Glomerular visceral epithelial cell (primary cell): ENCODE results near the gene ESYT1.

Experiments
- DNase-seq: peaks from one replicate; pipeline ENCODE4 v3.0.0-alpha.2; 2016; ENCODE audit errors: extremely low spot score

ESYT1 gene

DNA sequence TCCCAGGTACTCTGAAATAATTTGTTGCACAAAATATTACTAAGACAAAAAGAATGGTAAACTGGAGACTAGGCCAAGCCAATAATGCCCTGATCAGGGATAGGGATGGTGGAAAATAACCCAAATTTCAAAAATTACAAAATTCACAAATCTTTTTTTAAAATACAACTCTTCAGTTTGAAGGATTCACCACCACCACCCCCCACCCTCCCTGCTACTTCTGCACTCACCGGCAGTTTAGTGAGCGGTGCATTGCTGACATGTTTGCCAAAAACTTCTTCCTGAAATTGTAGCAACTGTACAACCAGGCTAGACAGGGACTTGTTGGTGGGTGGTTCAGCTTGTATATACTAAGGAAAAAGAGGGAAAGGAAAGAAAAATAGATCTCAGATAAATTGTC lies 58.9 kb downstream of the ESYT1 start:
- DNase-seq: no peak

DNA sequence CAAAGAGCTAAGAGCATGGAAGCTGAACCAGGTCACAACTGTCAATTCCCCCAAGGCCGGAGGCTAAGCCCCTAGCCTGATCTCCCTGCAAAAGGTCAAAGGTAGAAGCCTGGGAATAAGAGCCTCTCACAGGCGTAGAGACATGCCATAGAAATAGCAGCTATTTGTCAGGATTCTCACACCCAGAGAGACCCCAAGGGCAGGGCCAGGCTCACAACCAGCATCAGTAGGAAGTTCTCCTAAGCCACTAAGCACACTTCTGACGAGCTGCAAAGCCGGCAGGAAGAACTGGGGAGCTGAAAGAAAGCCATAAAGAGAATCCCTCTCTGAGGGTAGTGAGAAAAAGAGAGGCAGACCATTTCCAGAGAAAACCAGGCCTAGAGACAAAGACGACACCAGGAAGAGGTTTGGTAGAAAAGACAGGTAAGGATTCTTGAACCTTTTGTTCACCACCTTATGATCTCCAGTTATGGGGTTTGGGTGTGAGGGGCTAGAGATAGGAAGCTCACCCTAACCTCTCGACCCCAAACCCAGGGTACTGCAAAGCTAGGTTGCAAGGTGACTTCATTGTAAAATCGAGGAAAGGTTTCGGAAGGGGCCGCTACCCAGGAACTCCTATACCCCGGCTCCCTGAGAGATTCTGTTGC lies 60.2 kb downstream of the ESYT1 start:
- DNase-seq: peak; percentile 7

DNA sequence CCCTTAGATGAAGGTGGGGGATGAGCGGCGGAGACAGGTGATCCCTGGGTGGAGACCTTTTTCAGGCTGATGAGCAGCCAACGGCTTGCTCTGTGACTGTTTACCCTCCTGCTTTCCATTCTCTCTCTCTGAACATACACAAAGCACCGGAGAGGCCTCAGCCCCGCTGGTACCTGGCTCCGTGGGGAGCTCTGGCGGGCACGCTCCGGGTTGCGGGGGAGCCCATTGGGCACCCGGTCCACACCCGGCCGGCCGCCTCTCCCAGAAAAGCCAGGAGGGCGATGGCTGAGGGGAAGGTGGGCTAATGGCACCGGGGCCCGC lies 60.7 kb downstream of the ESYT1 start:
- peak; percentile 2 for DNase-seq

DNA sequence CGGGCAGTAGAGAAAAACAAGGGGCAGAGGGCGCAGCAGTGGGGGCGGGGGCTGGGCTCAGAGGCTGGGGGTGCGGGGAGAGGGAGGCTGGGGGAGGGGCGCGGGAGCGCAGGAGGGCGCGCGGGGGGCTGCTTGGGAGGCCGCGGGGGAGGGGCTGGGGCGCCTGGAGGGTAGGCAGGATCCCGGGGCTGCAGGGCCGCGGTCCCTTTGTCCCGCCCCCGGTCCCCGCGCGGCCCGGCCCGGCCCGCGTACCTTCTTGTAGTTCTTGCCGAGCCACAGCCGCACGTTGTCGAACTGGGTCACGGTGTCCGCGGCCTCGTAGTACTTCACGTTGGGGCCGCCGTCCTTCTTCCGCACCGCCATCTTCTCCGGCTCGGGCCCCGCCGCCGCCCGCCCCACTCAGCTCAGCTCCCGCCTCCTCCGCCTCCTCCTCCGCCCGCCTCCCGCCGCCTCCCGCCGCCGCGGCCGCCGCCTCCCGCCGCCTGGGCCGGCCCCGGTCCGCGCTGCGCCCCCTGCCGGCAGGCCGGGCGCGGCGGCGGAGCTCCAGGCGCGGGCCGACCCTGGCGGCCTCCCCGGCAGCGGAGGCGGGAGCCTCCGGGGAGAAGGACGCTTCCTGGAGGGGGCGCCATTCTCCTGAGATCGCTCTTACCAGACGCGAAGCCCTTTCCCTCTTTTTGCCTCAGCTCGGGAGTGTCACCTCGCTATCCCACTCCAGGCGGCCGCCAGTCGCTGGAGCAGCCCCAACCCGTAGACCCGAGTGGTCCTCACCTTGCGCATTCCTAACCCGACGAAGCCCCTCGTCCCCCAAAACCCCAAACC lies 61.2 kb downstream of the ESYT1 start, which contains the start of gene SMARCC2:
Gene SMARCC2, minus strand, starts transcription at position 385 of the 819 bp plus-strand sequence. Its CDS starts 22 bp downstream, at position 363.
- DNase-seq: peak; percentile 91

DNA sequence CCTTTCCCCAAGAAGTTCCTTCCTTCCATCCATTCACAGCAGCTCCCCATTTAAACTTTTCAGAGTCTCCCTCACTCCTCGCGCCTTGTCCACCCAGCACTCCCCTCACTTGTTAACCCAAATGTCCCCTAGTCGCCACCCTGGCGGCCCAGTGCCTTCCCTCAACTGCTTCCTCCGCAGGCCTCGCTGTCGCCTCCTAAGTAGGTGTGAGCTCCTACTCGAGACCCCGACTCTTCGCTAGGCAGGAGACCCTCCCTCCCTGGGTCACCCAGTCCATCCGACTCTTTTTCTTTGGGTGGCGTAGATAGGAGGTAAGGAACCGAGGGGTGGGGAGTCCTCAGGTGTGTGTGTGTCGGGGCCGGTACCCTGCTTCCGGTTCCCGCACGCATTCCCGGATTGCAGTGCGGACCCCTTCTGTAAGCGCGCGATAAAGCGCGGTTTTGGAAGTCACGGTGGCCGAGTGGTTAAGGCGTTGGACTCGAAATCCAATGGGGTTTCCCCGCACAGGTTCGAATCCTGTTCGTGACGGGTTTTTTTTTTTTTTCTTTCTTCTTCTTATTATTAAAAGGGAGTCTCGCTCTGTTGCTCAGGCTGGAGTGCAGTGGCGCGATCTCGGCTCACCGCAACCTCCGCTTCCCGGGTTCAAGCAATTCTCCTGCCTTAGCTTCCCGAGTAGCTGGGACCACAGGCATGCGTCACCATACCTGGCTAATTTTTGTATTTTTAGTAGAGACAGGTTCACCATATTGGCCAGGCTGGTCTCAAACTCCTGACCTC lies 62.0 kb downstream of the ESYT1 start:
- peak; percentile 89 for DNase-seq

DNA sequence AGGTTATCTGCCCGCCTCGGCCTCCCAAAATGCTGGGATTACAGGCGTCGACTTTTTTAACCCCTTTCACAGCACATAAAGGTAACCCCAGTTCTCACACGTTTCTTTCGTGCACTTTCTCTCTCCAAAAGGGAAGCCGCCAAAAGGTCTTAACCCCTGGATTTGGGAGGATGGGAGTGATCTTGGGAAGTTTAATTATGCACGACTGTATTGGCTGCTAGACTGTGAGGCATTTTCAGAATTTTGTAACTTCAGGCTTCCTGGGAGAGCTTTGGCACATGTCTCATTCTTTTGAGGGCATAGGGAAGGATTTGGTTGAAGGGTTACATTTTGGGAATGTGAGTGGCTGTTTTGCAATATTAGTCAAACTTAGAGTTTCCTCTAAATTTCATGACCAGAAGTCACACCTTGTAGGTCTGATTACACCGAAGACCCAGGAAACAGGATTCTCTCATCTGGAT lies 62.7 kb downstream of the ESYT1 start:
- DNase-seq: no peak

DNA sequence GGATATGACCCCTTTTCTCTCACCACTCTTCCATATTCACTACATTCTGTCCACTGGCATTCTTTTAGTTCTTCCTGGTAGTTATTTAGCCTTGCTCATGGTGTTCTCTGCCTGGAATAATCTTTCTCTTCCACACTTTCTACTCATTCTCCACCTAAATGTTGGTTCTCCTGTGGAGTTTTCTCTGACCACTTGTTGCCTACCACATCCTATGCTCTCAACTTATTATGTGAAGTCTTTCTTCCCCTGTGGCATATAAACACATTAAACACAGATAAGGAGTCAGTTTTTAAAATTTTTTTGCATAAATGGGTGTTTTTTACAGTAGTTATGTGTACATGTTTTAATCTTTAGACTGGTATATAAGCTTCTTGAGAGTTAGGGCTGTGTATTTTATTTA lies 64.5 kb downstream of the ESYT1 start:
- no peak for DNase-seq

DNA sequence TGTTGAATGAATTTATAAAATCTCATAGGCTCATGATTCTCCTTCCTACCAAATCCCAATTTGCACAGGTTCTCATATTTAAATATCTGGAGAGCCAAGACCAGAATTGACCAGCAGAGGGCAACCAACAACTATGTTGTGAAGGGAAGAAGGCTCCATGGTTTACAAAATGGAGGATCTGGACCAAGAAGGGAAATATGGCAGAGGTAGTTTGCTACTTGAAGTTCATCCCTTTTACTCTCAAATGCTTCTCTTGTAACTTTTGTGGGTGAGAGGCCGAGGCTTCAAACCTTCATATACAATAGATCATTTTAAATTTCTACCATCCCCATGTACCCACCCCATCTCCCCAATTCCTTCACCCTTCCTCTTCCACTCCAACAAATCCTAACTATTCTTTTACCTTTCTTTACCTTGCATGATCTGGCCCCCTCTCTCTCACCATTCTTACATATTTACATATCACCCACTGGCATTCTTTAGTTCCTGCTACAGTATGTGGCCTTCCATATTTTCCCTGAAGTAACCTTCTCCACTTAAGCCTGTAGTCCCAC lies 65.0 kb downstream of the ESYT1 start:
- peak; percentile 75 for DNase-seq
